HepG2 (cell line): ENCODE data around the gene SIGLEC6. TPM values are rescaled to one million over a fixed set of nuclear protein-coding genes. Genes with fewer than 3 reads are reported as not detected.

Experiments used
- ATAC-seq: fragments of 200-7000 bp; cut with Tn5 transposase; 3 replicates; pipeline ENCODE4 v1.9.1; 2020; ENCODE audit warnings: mild to moderate bottlenecking, moderate library complexity
- BruUV-seq: library from RNA; stranded (reverse); fragments of 400-500 nt; replicated peaks from 2 replicates; lab custom pipeline; 2021; lab: Mats Ljungman, UMichigan
- CTCF ChIA-PET: fragments of 300-600 bp; formaldehyde crosslinking; extraction: SDS; loops from one replicate; lab custom pipeline; 2021; ENCODE audit warnings: low total read pairs, inconsistent platforms, low intra/inter-chr PET ratio; lab: Yijun Ruan, JAX
- POLR2A ChIA-PET: fragments of 350-600 bp; sonication (Branson Sonifier 250); formaldehyde crosslinking; loops from one replicate; lab custom pipeline; 2020; ENCODE audit warnings: antibody characterized with exemption, inconsistent platforms; lab: Yijun Ruan, JAX
- DNase-seq: peaks from one replicate; pipeline ENCODE4 v3.0.0-alpha.2; 2015; ENCODE audit warnings: low spot score
- FAIRE-seq: peaks from 3 replicates; lab custom pipeline; 2011; peaks lifted over from hg19 to GRCh38; lab: Jason Lieb, UNC
- H2AFZ ChIP-seq: one replicate; pipeline ENCODE4 v1.6.1; 2011; ENCODE audit warnings: low read length, inconsistent platforms
- H3K27ac ChIP-seq: fragments of 300-600 bp; 3 replicates; pipeline ENCODE4 v1.8.0; 2011; ENCODE audit warnings: mixed run types, mild to moderate bottlenecking, mixed read lengths, low read length, inconsistent platforms; ENCODE audit not compliant: insufficient read depth; ENCODE audit errors: extremely low read length
- H3K27me3 ChIP-seq, 2 experiments: fragments of 200-600 bp in 1 of 2; 2 replicates in 1 of 2; 3 replicates in 1 of 2; pipeline versions ENCODE4 v1.6.0 to v1.8.0; 2011; ENCODE audit warnings: low read length in 2 of 2, mild to moderate bottlenecking in 2 of 2, moderate library complexity in 2 of 2, inconsistent platforms in 1 of 2; ENCODE audit not compliant: insufficient read depth in 2 of 2, control insufficient read depth in 1 of 2
- H3K36me3 ChIP-seq, 2 experiments: fragments of 200-600 bp in 1 of 2; replicated peaks in 1 of 2; 2 replicates in 1 of 2; 3 replicates in 1 of 2; pipeline versions ENCODE4 v1.5.1 to v1.8.0; 2011; ENCODE audit warnings: low read length in 2 of 2, inconsistent platforms in 1 of 2; ENCODE audit not compliant: insufficient read depth in 2 of 2, control insufficient read depth in 1 of 2
- H3K4me1 ChIP-seq: 2 replicates; pipeline ENCODE4 v1.5.1; 2012; ENCODE audit warnings: low read length, inconsistent platforms; ENCODE audit not compliant: insufficient read depth
- H3K4me2 ChIP-seq: 2 replicates; pipeline ENCODE4 v1.6.0; 2011; ENCODE audit warnings: low read depth, low read length, inconsistent platforms
- H3K4me3 ChIP-seq, 3 experiments: fragments of 200-600 bp in 1 of 3; sonication (generic), shearing (Covaris generic) in 1 of 3; replicated peaks in 1 of 3; 2 replicates each; pipeline ENCODE4 v1.5.1; 2011 to 2016; ENCODE audit warnings: low read length in 3 of 3, inconsistent platforms in 2 of 3, low read depth in 2 of 3, mild to moderate bottlenecking in 2 of 3, control low read depth in 1 of 3, mixed read lengths in 1 of 3; ENCODE audit not compliant: insufficient read depth in 1 of 3
- H3K79me2 ChIP-seq: one replicate; pipeline ENCODE4 v1.6.1; 2011; ENCODE audit warnings: low read length, inconsistent platforms; ENCODE audit not compliant: insufficient read depth
- H3K9ac ChIP-seq: 2 replicates; pipeline ENCODE4 v1.6.0; 2011; ENCODE audit warnings: mild to moderate bottlenecking, low read depth, low read length, inconsistent platforms; ENCODE audit not compliant: insufficient read depth
- H3K9me3 ChIP-seq: 2 replicates; pipeline ENCODE4 v1.5.1; 2012; ENCODE audit warnings: mild to moderate bottlenecking, low read length
- H4K20me1 ChIP-seq: 2 replicates; pipeline ENCODE4 v1.6.0; 2011; ENCODE audit warnings: inconsistent platforms, mild to moderate bottlenecking, low read length, moderate library complexity; ENCODE audit not compliant: insufficient read depth
- FUBP1 ChIP-seq: sonication (generic); formaldehyde crosslinking; IDR thresholded peaks from 2 replicates; pipeline ENCODE4 v1.5.1; 2020; ENCODE audit warnings: missing genetic modification reagents, mild to moderate bottlenecking, borderline replicate concordance
- GMEB2 ChIP-seq: IDR thresholded peaks from 2 replicates; pipeline ENCODE4 v1.6.1; 2016; ENCODE audit warnings: missing biosample characterization, missing genetic modification reagents, low read depth
- JDP2 ChIP-seq: sonication (generic); formaldehyde crosslinking; IDR thresholded peaks from 2 replicates; pipeline ENCODE4 v1.8.1; 2022; ENCODE audit warnings: missing genetic modification reagents, borderline replicate concordance
- MXI1 ChIP-seq: IDR thresholded peaks from 3 replicates; pipeline ENCODE4 v1.6.1; 2012; ENCODE audit warnings: low read depth, low read length, inconsistent platforms, borderline replicate concordance
- RAD51 ChIP-seq: fragments of 450-650 bp; IDR thresholded peaks from 2 replicates; pipeline ENCODE4 v1.6.1; 2016; ENCODE audit warnings: borderline replicate concordance
- ZFP36 ChIP-seq: fragments of 150-350 bp; IDR thresholded peaks from 2 replicates; pipeline ENCODE4 v1.6.1; 2018; ENCODE audit warnings: borderline replicate concordance, low read length, low read depth; ENCODE audit not compliant: partially characterized antibody
- ZNF260 ChIP-seq: sonication (generic); formaldehyde crosslinking; IDR thresholded peaks from 2 replicates; pipeline ENCODE4 v1.4.0; 2020; ENCODE audit warnings: missing genetic modification reagents, low read depth, mild to moderate bottlenecking, borderline replicate concordance
- ZNF580 ChIP-seq: IDR thresholded peaks from 2 replicates; pipeline ENCODE4 v1.6.1; 2016; ENCODE audit warnings: low read depth, borderline replicate concordance
- WGBS: methylation state at CpG from one replicate; pipeline ENCODE4 v1.1.6; 2017; ENCODE audit warnings: low lambda C conversion rate; 5-methylcytosine and 5-hydroxymethylcytosine counted together
- in situ Hi-C: cut with HindIII; loops from 2 replicates; pipeline ENCODE4 v1.10.0; 2017; ENCODE audit warnings: low pct_unique_long_range_greater_than_20kb; ENCODE audit not compliant: extremely low pct_ligation_motif_present
- intact Hi-C: fragments of 100-400 bp; cut with micrococcal nuclease; formaldehyde crosslinking; loops from one replicate; pipeline ENCODE4 v1.10.0; 2022; ENCODE audit not compliant: unreplicated experiment
- polyA plus RNA-seq, 8 experiments: library from polyadenylated mRNA; depleted of rRNA in 3 of 8; stranded (reverse) in 7 of 8; unstranded in 1 of 8; fragments of >200 nt; fragmentation: Illumina TruSeq in 4 of 8; extraction: Trizol in 4 of 8; gene quantifications; 2 replicates each; pipeline versions ENCODE4 v1.2.1 to v1.2.3, GENCODE V29; 2011 to 2016; ENCODE audit warnings: low read depth in 4 of 8, missing spikeins in 1 of 8, mixed read lengths in 1 of 8; ENCODE audit not compliant: insufficient read depth in 1 of 8
- total RNA-seq, 5 experiments: library from RNA; depleted of rRNA; stranded (reverse); fragments of >200 nt; fragmentation: Illumina TruSeq; extraction: Trizol; gene quantifications; 2 replicates each; pipeline ENCODE4 v1.2.3, GENCODE V29; 2016; ENCODE audit warnings: low read depth in 1 of 5
- TF ChIP-seq, protein P1 (sequence below): sonication (generic); formaldehyde crosslinking; IDR thresholded peaks from 2 replicates; pipeline ENCODE4 v1.8.0; 2022; ENCODE audit warnings: missing genetic modification reagents, mild to moderate bottlenecking, moderate library complexity, borderline replicate concordance

Gene SIGLEC6
- total and polyA plus RNA-seq, 2 of the 13 experiments (the other 11 are each of a cell fraction or from before 2014, with no cell fraction given) = not detected

GRCh38 chr19:51551673-51552432 is 20.4 kb upstream of the SIGLEC6 start:
- peaks cover 9% of the 10 kb centered on the region for H4K20me1 ChIP-seq
- no peak overlapping the region for H3K4me3 ChIP-seq
- no peaks in the 10 kb centered on the region; a peak in 1 of 5 replicates for H3K27me3 ChIP-seq
- CTCF ChIA-PET = no interaction called here
- DNase-seq = no peak
- H3K36me3 ChIP-seq = no peaks in the 10 kb centered on the region
- TF ChIP-seq ZNF580 (CRISPR knock-in tag) = no peak
- TF ChIP-seq ZNF260 (CRISPR knock-in tag) = no peak
- TF ChIP-seq, all 625 proteins: peak for 0
- 2% methylated on average over 3 of the region's 3 CpGs for WGBS
- no peaks in the 10 kb centered on the region for H3K79me2 ChIP-seq
- intact Hi-C loops (no loop called here), in situ Hi-C loops (no loop called here)
- no peak overlapping the region for H3K27ac ChIP-seq
- ATAC-seq = no peak
- POLR2A ChIA-PET = no interaction called here
- no peak overlapping the region for H3K4me2 ChIP-seq
- no peaks in the 10 kb centered on the region for H3K9me3 ChIP-seq
- H2AFZ ChIP-seq = no peak overlapping the region
- no peak overlapping the region for H3K9ac ChIP-seq
- FAIRE-seq = no peak
- BruUV-seq = no TSS peak
- no peaks in the 10 kb centered on the region for H3K4me1 ChIP-seq

- Histone ChIP-seq H4K20me1 (peaks cover 9% of the 10 kb centered on the region), H2AFZ (no peak overlapping the region), H3K4me3 (no peak overlapping the region), H3K27me3 (no peaks in the 10 kb centered on the region; a peak in 2 of 5 replicates), H3K4me2 (no peak overlapping the region), H3K36me3 (no peaks in the 10 kb centered on the region), H3K27ac (no peak overlapping the region), H3K79me2 (no peaks in the 10 kb centered on the region), H3K4me1 (no peaks in the 10 kb centered on the region), H3K9me3 (no peaks in the 10 kb centered on the region), H3K9ac (no peak overlapping the region)
- no peak for TF ChIP-seq GMEB2 (CRISPR knock-in tag)
- no peak for TF ChIP-seq MXI1
- no peak for TF ChIP-seq FUBP1 (CRISPR knock-in tag)
- TF ChIP-seq ZFP36 = no peak
- TF ChIP-seq JDP2 = no peak
- TF ChIP-seq, protein P1, sequence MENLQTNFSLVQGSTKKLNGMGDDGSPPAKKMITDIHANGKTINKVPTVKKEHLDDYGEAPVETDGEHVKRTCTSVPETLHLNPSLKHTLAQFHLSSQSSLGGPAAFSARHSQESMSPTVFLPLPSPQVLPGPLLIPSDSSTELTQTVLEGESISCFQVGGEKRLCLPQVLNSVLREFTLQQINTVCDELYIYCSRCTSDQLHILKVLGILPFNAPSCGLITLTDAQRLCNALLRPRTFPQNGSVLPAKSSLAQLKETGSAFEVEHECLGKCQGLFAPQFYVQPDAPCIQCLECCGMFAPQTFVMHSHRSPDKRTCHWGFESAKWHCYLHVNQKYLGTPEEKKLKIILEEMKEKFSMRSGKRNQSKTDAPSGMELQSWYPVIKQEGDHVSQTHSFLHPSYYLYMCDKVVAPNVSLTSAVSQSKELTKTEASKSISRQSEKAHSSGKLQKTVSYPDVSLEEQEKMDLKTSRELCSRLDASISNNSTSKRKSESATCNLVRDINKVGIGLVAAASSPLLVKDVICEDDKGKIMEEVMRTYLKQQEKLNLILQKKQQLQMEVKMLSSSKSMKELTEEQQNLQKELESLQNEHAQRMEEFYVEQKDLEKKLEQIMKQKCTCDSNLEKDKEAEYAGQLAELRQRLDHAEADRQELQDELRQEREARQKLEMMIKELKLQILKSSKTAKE (CRISPR knock-in tag) = no peak
- no peak for TF ChIP-seq RAD51
- BruUV-seq = no TSS peak
- ChIA-PET POLR2A (no interaction called here), CTCF (no interaction called here)
- DNase-seq (no peak), FAIRE-seq (no peak), ATAC-seq (no peak)
- WGBS = 35% methylated on average over 14 of the region's 20 CpGs
- intact Hi-C loops (no loop called here), in situ Hi-C loops (no loop called here)
These were observed 19.6 kb upstream of the SIGLEC6 start for GRCh38 chr19:51550848-51551672.
